Measurements from ENCODE around the gene AP2B1.
"Not testable (repeated sequence)": the region's sequence is repeated elsewhere in the genome, so short reads cannot be mapped to it uniquely, and the experiment has no call there.

The AP2B1 gene

GRCh38 chr17:35703308-35703707 is 116.2 kb downstream of the AP2B1 start:
- not testable (repeated sequence) for DNase-seq

GRCh38 chr17:35705230-35705629 is 118.1 kb downstream of the AP2B1 start:
- DNase-seq: no peak

- DNase-seq: no peak
These were observed 118.6 kb downstream of the AP2B1 start for GRCh38 chr17:35705705-35706104.

GRCh38 chr17:35708149-35708548 is 121.0 kb downstream of the AP2B1 start:
- DNase-seq: no peak

- no peak for DNase-seq
These were observed 121.8 kb downstream of the AP2B1 start for GRCh38 chr17:35708951-35709350.

- DNase-seq: no peak
These were observed 122.8 kb downstream of the AP2B1 start for GRCh38 chr17:35709874-35710273.

- no peak for DNase-seq
These were observed 123.8 kb downstream of the AP2B1 start for GRCh38 chr17:35710950-35711349.

GRCh38 chr17:35713069-35713728 is 126.1 kb downstream of the AP2B1 start:
- DNase-seq: no peak

- DNase-seq: no peak
These were observed 127.9 kb downstream of the AP2B1 start for GRCh38 chr17:35714988-35715387.

- no peak for DNase-seq
These were observed 128.3 kb downstream of the AP2B1 start for GRCh38 chr17:35715416-35715815.

- DNase-seq: no peak
These were observed 129.1 kb downstream of the AP2B1 start for GRCh38 chr17:35716173-35716572.

- no peak for DNase-seq
These were observed 129.9 kb downstream of the AP2B1 start for GRCh38 chr17:35716897-35717465.

- DNase-seq: no peak
These were observed 130.4 kb downstream of the AP2B1 start for GRCh38 chr17:35717475-35717874.

GRCh38 chr17:35723735-35724134 is 136.6 kb downstream of the AP2B1 start:
- no peak for DNase-seq

GRCh38 chr17:35725058-35725457 is 137.9 kb downstream of the AP2B1 start:
- no peak for DNase-seq

- DNase-seq: no peak
These were observed 138.6 kb downstream of the AP2B1 start for GRCh38 chr17:35725802-35726126.

GRCh38 chr17:35726127-35726952 is 139.2 kb downstream of the AP2B1 start:
- DNase-seq: no peak

- no peak for DNase-seq
These were observed 139.9 kb downstream of the AP2B1 start for GRCh38 chr17:35726953-35727460.

- DNase-seq: no peak
These were observed 140.5 kb downstream of the AP2B1 start for GRCh38 chr17:35727635-35728034.

GRCh38 chr17:35728551-35728950 is 141.4 kb downstream of the AP2B1 start:
- no peak for DNase-seq

- no peak for DNase-seq
These were observed 142.3 kb downstream of the AP2B1 start for GRCh38 chr17:35729405-35729833.

GRCh38 chr17:35730400-35731005 is 143.4 kb downstream of the AP2B1 start:
- DNase-seq: no peak

GRCh38 chr17:35731239-35731916 is 144.3 kb downstream of the AP2B1 start, which contains the start of gene RASL10B:
Gene RASL10B (plus strand): TSS chr17:35731639. CDS start chr17:35735185, 3,546 bp downstream.
- DNase-seq: peak; percentile 55 to 58
